CD14-positive monocyte (primary cell): ENCODE data around the gene PPP2R3B. TPM values are rescaled to one million over a fixed set of nuclear protein-coding genes. Genes with fewer than 3 reads are reported as not detected.
"Not testable (repeated sequence)": the region's sequence is repeated elsewhere in the genome, so short reads cannot be mapped to it uniquely, and the experiment has no call there.

Source experiments
- DNase-seq, 3 donors: peaks; one replicate each; pipeline ENCODE4 v3.0.0-alpha.2; 2011 to 2022
- H2AFZ ChIP-seq: 2 replicates; pipeline ENCODE4 v1.6.0; 2012; ENCODE audit warnings: mild to moderate bottlenecking, low read depth, low read length, inconsistent platforms; ENCODE audit not compliant: insufficient read depth, poor library complexity, severe bottlenecking
- H3K27ac ChIP-seq, 2 donors: 1 replicate in 1 of 2; 2 replicates in 1 of 2; pipeline ENCODE4 v1.5.1; 2012 to 2013; ENCODE audit warnings: low read length in 2 of 2, control low read depth in 1 of 2, inconsistent platforms in 1 of 2, low read depth in 1 of 2, mild to moderate bottlenecking in 1 of 2
- H3K27me3 ChIP-seq, 2 donors: one replicate each; pipeline versions ENCODE4 v1.6.0 to v1.6.1; 2011 to 2013; ENCODE audit warnings: low read length in 2 of 2; ENCODE audit not compliant: control insufficient read depth in 2 of 2, insufficient read depth in 2 of 2
- H3K36me3 ChIP-seq, 2 donors: replicated peaks in 1 of 2; 1 replicate in 1 of 2; 2 replicates in 1 of 2; pipeline versions ENCODE4 v1.5.1 to v1.6.1; 2012 to 2013; ENCODE audit warnings: low read length in 2 of 2, control low read depth in 1 of 2, inconsistent platforms in 1 of 2, mild to moderate bottlenecking in 1 of 2; ENCODE audit not compliant: insufficient read depth in 2 of 2, control insufficient read depth in 1 of 2
- H3K4me1 ChIP-seq, 2 donors: 1 replicate in 1 of 2; 2 replicates in 1 of 2; pipeline versions ENCODE4 v1.5.1 to v1.6.1; 2012 to 2013; ENCODE audit warnings: low read length in 2 of 2, control low read depth in 1 of 2, inconsistent platforms in 1 of 2, mild to moderate bottlenecking in 1 of 2, moderate library complexity in 1 of 2; ENCODE audit not compliant: insufficient read depth in 2 of 2, control insufficient read depth in 1 of 2
- H3K4me2 ChIP-seq: replicated peaks from 2 replicates; pipeline ENCODE3; 2012; ENCODE audit warnings: low read length, moderate library complexity, mild to moderate bottlenecking; ENCODE audit not compliant: poor library complexity, severe bottlenecking; ENCODE audit errors: extremely low read depth
- H3K4me3 ChIP-seq, 3 experiments: fragments of 200-600 bp in 1 of 3; sonication (generic) in 1 of 3; replicated peaks in 1 of 3; 1 replicate in 2 of 3; 2 replicates in 1 of 3; pipeline ENCODE4 v1.5.1; 2011 to 2013; ENCODE audit warnings: low read length in 3 of 3, mild to moderate bottlenecking in 3 of 3, control low read depth in 2 of 3, low read depth in 2 of 3, inconsistent platforms in 1 of 3, moderate library complexity in 1 of 3
- H3K79me2 ChIP-seq: 2 replicates; pipeline ENCODE4 v1.6.0; 2012; ENCODE audit warnings: mild to moderate bottlenecking, control low read depth, inconsistent platforms, low read length, moderate library complexity; ENCODE audit not compliant: insufficient read depth
- H3K9ac ChIP-seq: 2 replicates; pipeline ENCODE4 v1.6.0; 2017; ENCODE audit warnings: low read length, mild to moderate bottlenecking; ENCODE audit not compliant: insufficient read depth, poor library complexity, severe bottlenecking
- H3K9me3 ChIP-seq, 2 donors: replicated peaks in 1 of 2; 1 replicate in 1 of 2; 2 replicates in 1 of 2; pipeline versions ENCODE4 v1.5.1 to v1.6.1; 2012 to 2013; ENCODE audit warnings: low read length in 2 of 2, control low read depth in 1 of 2; ENCODE audit not compliant: control insufficient read depth in 1 of 2, insufficient read depth in 1 of 2
- H4K20me1 ChIP-seq: 2 replicates; pipeline ENCODE4 v1.6.0; 2012; ENCODE audit warnings: mild to moderate bottlenecking, low read length, control low read depth, moderate library complexity; ENCODE audit not compliant: insufficient read depth
- H3K27ac Mint-ChIP-seq, 7 donors: one replicate each; pipeline ENCODE4 v1.8.0; 2020; ENCODE audit warnings: mild to moderate bottlenecking in 7 of 7, mixed read lengths in 7 of 7, moderate library complexity in 6 of 7, inconsistent platforms in 2 of 7
- H3K27me3 Mint-ChIP-seq, 3 donors: one replicate each; pipeline ENCODE4 v1.8.0; 2021 to 2022; ENCODE audit warnings: low read depth in 3 of 3, mild to moderate bottlenecking in 3 of 3, mixed read lengths in 3 of 3, moderate library complexity in 3 of 3, inconsistent platforms in 1 of 3
- H3K36me3 Mint-ChIP-seq, 2 donors: one replicate each; pipeline ENCODE4 v1.8.0; 2020; ENCODE audit warnings: mixed read lengths in 2 of 2, inconsistent platforms in 1 of 2, mild to moderate bottlenecking in 1 of 2
- H3K4me1 Mint-ChIP-seq: one replicate; pipeline ENCODE4 v1.8.0; 2020; ENCODE audit warnings: mild to moderate bottlenecking, mixed read lengths
- H3K4me3 Mint-ChIP-seq, 2 donors: one replicate each; pipeline ENCODE4 v1.8.0; 2020; ENCODE audit warnings: mild to moderate bottlenecking in 2 of 2, mixed read lengths in 2 of 2, moderate library complexity in 1 of 2
- H3K9me3 Mint-ChIP-seq, 7 donors: one replicate each; pipeline ENCODE4 v1.8.0; 2020 to 2022; ENCODE audit warnings: mixed read lengths in 7 of 7, mild to moderate bottlenecking in 6 of 7, moderate library complexity in 6 of 7, inconsistent platforms in 2 of 7
- CTCF ChIP-seq: fragments of 200-600 bp; IDR thresholded peaks from one replicate; pipeline ENCODE4 v1.8.0; 2022; ENCODE audit warnings: antibody characterized with exemption, mild to moderate bottlenecking
- WGBS: methylation state at CpG from one replicate; pipeline ENCODE4 v1.1.5; 2013; ENCODE audit warnings: missing lambda C conversion rate; ENCODE audit not compliant: insufficient coverage; 5-methylcytosine and 5-hydroxymethylcytosine counted together
- intact Hi-C, 2 donors: fragments of 100-400 bp; cut with micrococcal nuclease; formaldehyde crosslinking; loops; one replicate each; pipeline versions ENCODE4 v1.15.0 to v1.15.1; 2023
- polyA plus RNA-seq, 3 donors: library from polyadenylated mRNA; depleted of rRNA in 1 of 3; unstranded in 2 of 3; stranded (reverse) in 1 of 3; fragments of 300-500 nt in 2 of 3; fragments of >200 nt in 1 of 3; fragmentation: Illumina TruSeq in 2 of 3; gene quantifications; 1 replicate in 2 of 3; 2 replicates in 1 of 3; pipeline ENCODE4 v1.2.3, GENCODE V29; 2012 to 2021

The PPP2R3B gene
- polyA plus RNA-seq, 3 donors: 2.1 to 9.0 (median 2.3) TPM

GRCh38 chrX:420496-421223 lies 34.0 kb upstream of the PPP2R3B start:
- intact Hi-C loops: no loop called here
- Mint-ChIP-seq H3K36me3 (no peaks in the 10 kb centered on the region), H3K27ac (no peak overlapping the region), H3K4me3 (no peak overlapping the region), H3K9me3 (peaks cover 14 to 57% (median 31%) of the 10 kb centered on the region in 7 donors), H3K4me1 (no peaks in the 10 kb centered on the region), H3K27me3 (peaks cover 2 to 12% (median 7%) of the 10 kb centered on the region in 3 donors)
- TF ChIP-seq CTCF: no peak
- WGBS: 94% methylated on average over 40 of the region's 41 CpGs
- no peaks in the 10 kb centered on the region for H4K20me1 ChIP-seq
- no peak overlapping the region for H3K4me3 ChIP-seq
- H3K4me2 ChIP-seq: no peak overlapping the region
- no peaks in the 10 kb centered on the region for H3K4me1 ChIP-seq
- H3K27me3 ChIP-seq: no peaks in the 10 kb centered on the region
- no peak overlapping the region for H2AFZ ChIP-seq
- H3K9me3 ChIP-seq: peaks cover 0 to 47% of the 10 kb centered on the region in 2 donors
- no peak overlapping the region for H3K9ac ChIP-seq
- no peaks in the 10 kb centered on the region for H3K36me3 ChIP-seq
- DNase-seq: no peak
- H3K79me2 ChIP-seq: no peaks in the 10 kb centered on the region
- no peak overlapping the region for H3K27ac ChIP-seq

GRCh38 chrX:418927-419729 lies 32.4 kb upstream of the PPP2R3B start:
- Mint-ChIP-seq H3K27ac (no peak overlapping the region), H3K27me3 (peaks cover 2 to 14% (median 12%) of the 10 kb centered on the region in 3 donors), H3K4me1 (no peaks in the 10 kb centered on the region), H3K36me3 (no peaks in the 10 kb centered on the region), H3K4me3 (no peak overlapping the region), H3K9me3 (peaks cover 14 to 57% (median 30%) of the 10 kb centered on the region in 7 donors)
- Histone ChIP-seq H3K4me2 (no peak overlapping the region), H4K20me1 (no peaks in the 10 kb centered on the region), H3K4me3 (no peak overlapping the region), H3K27ac (no peak overlapping the region), H3K9ac (no peak overlapping the region), H3K36me3 (no peaks in the 10 kb centered on the region), H2AFZ (no peak overlapping the region), H3K4me1 (no peaks in the 10 kb centered on the region), H3K9me3 (peaks cover 0 to 47% of the 10 kb centered on the region in 2 donors), H3K79me2 (no peaks in the 10 kb centered on the region), H3K27me3 (no peaks in the 10 kb centered on the region)
- no peak for TF ChIP-seq CTCF
- intact Hi-C loops: no loop called here
- DNase-seq: no peak
- WGBS: 95% methylated on average over 51 of the region's 55 CpGs

- H3K4me1 ChIP-seq, H3K27ac ChIP-seq, H3K27me3 ChIP-seq, H3K27ac Mint-ChIP-seq, H3K9ac ChIP-seq, H3K36me3 ChIP-seq, H2AFZ ChIP-seq, H3K79me2 ChIP-seq, H4K20me1 ChIP-seq, H3K4me3 ChIP-seq, H3K4me1 Mint-ChIP-seq, H3K4me2 ChIP-seq, H3K36me3 Mint-ChIP-seq, intact Hi-C loops, H3K4me3 Mint-ChIP-seq, DNase-seq: not testable (repeated sequence)
- 84% methylated on average over 5 of the region's 5 CpGs for WGBS
- H3K9me3 ChIP-seq: peaks cover 0 to 36% of the 10 kb centered on the region in 2 donors
- H3K9me3 Mint-ChIP-seq: peaks cover 11 to 34% (median 19%) of the 10 kb centered on the region in 7 donors
- H3K27me3 Mint-ChIP-seq: peaks cover 7 to 26% (median 21%) of the 10 kb centered on the region in 3 donors
These were observed 28.8 kb upstream of the PPP2R3B start for GRCh38 chrX:415498-415897.
